Fibroblast of lung (primary cell): ENCODE data around the gene LIMCH1. TPM values are rescaled to one million over a fixed set of nuclear protein-coding genes. Genes with fewer than 3 reads are reported as not detected.

Source experiments
- DNase-seq, 2 donors: peaks; one replicate each; pipeline versions ENCODE4 v3.0.0 to v3.0.0-alpha.2; 2010; ENCODE audit warnings: low read depth in 2 of 2
- H2AFZ ChIP-seq: 2 replicates; pipeline ENCODE4 v1.5.1; 2012; ENCODE audit warnings: low read length, control low read depth, inconsistent platforms
- H3K27ac ChIP-seq: 2 replicates; pipeline ENCODE4 v1.5.1; 2011; ENCODE audit warnings: low read length, control low read depth; ENCODE audit not compliant: insufficient read depth
- H3K27me3 ChIP-seq: 2 replicates; pipeline ENCODE4 v1.5.1; 2011; ENCODE audit warnings: mild to moderate bottlenecking, low read length; ENCODE audit not compliant: control insufficient read depth, insufficient read depth
- H3K36me3 ChIP-seq: 2 replicates; pipeline ENCODE4 v1.5.1; 2011; ENCODE audit warnings: low read length; ENCODE audit not compliant: control insufficient read depth, insufficient read depth
- H3K4me1 ChIP-seq: 2 replicates; pipeline ENCODE4 v1.5.1; 2011; ENCODE audit warnings: low read length; ENCODE audit not compliant: control insufficient read depth, insufficient read depth; ENCODE audit errors: extremely low read depth
- H3K4me2 ChIP-seq: 2 replicates; pipeline ENCODE4 v1.5.1; 2011; ENCODE audit warnings: low read length, control low read depth; ENCODE audit not compliant: insufficient read depth; ENCODE audit errors: extremely low read depth
- H3K4me3 ChIP-seq, 4 experiments: fragments of 200-600 bp in 1 of 4; sonication (generic) in 1 of 4; replicated peaks in 1 of 4; 2 replicates each; pipeline ENCODE4 v1.5.1; 2011 to 2016; ENCODE audit warnings: low read length in 4 of 4, low read depth in 3 of 4, mild to moderate bottlenecking in 3 of 4, control low read depth in 2 of 4, inconsistent platforms in 1 of 4, mixed read lengths in 1 of 4; ENCODE audit not compliant: insufficient read depth in 1 of 4; ENCODE audit errors: control extremely low read depth in 1 of 4
- H3K79me2 ChIP-seq: 2 replicates; pipeline ENCODE4 v1.5.1; 2012; ENCODE audit warnings: mild to moderate bottlenecking, low read length, inconsistent platforms; ENCODE audit not compliant: control insufficient read depth, insufficient read depth
- H3K9ac ChIP-seq: 2 replicates; pipeline ENCODE4 v1.5.1; 2011; ENCODE audit warnings: mild to moderate bottlenecking, low read length, control low read depth; ENCODE audit not compliant: insufficient read depth
- H3K9me3 ChIP-seq: 2 replicates; pipeline ENCODE4 v1.5.1; 2012; ENCODE audit warnings: low read depth, low read length; ENCODE audit not compliant: control insufficient read depth, insufficient read depth
- H4K20me1 ChIP-seq: 2 replicates; pipeline ENCODE4 v1.5.1; 2011; ENCODE audit warnings: low read length; ENCODE audit not compliant: control insufficient read depth, insufficient read depth; ENCODE audit errors: extremely low read depth
- EZH2 ChIP-seq: IDR thresholded peaks from 2 replicates; pipeline ENCODE4 v1.5.1; 2012; ENCODE audit warnings: low read length, control low read depth, mild to moderate bottlenecking; ENCODE audit errors: missing control alignments
- polyA plus RNA-seq, 2 donors: library from polyadenylated mRNA; depleted of rRNA in 1 of 2; stranded (reverse) in 1 of 2; unstranded in 1 of 2; fragments of >200 nt; gene quantifications; 2 replicates each; pipeline ENCODE4 v1.2.1, GENCODE V29; 2011 to 2012; ENCODE audit warnings: missing spikeins in 1 of 2
- total RNA-seq: library from RNA; depleted of rRNA; stranded (reverse); fragments of >200 nt; gene quantifications from 2 replicates; pipeline ENCODE4 v1.2.1, GENCODE V29; 2014
- TF ChIP-seq, protein P1 (sequence below), 2 donors: IDR thresholded peaks in 1 of 2; conservative IDR thresholded peaks in 1 of 2; 1 replicate in 1 of 2; 2 replicates in 1 of 2; pipeline ENCODE4 v1.5.1; 2011 to 2012; ENCODE audit warnings: low read length in 2 of 2, control low read depth in 1 of 2, inconsistent platforms in 1 of 2, low read depth in 1 of 2, mild to moderate bottlenecking in 1 of 2

LIMCH1 gene
- total and polyA plus RNA-seq, 2 donors (not counting 1 experiment from before 2014, with no cell fraction given), result 2.8 to 4.6 TPM

- no peak for TF ChIP-seq EZH2
- TF ChIP-seq, protein P1, sequence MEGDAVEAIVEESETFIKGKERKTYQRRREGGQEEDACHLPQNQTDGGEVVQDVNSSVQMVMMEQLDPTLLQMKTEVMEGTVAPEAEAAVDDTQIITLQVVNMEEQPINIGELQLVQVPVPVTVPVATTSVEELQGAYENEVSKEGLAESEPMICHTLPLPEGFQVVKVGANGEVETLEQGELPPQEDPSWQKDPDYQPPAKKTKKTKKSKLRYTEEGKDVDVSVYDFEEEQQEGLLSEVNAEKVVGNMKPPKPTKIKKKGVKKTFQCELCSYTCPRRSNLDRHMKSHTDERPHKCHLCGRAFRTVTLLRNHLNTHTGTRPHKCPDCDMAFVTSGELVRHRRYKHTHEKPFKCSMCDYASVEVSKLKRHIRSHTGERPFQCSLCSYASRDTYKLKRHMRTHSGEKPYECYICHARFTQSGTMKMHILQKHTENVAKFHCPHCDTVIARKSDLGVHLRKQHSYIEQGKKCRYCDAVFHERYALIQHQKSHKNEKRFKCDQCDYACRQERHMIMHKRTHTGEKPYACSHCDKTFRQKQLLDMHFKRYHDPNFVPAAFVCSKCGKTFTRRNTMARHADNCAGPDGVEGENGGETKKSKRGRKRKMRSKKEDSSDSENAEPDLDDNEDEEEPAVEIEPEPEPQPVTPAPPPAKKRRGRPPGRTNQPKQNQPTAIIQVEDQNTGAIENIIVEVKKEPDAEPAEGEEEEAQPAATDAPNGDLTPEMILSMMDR (conservative IDR thresholded peaks at IDR 0.05 in 1 of 2, IDR thresholded peaks at IDR 0.05 in 1 of 2; ENCODE audit: low read depth in 1 of 2, low read length in 2 of 2), result no peak
- no peaks in the 10 kb centered on the region for H3K79me2 ChIP-seq
- no peak for DNase-seq
- H2AFZ ChIP-seq, result no peak overlapping the region
- H3K4me1 ChIP-seq, result no peaks in the 10 kb centered on the region
- H3K27me3 ChIP-seq, result no peaks in the 10 kb centered on the region
- no peak overlapping the region for H3K4me3 ChIP-seq
- H3K9ac ChIP-seq, result no peak overlapping the region
- H4K20me1 ChIP-seq, result no peaks in the 10 kb centered on the region
- H3K4me2 ChIP-seq, result no peak overlapping the region
- no peaks in the 10 kb centered on the region for H3K9me3 ChIP-seq
- no peak overlapping the region for H3K27ac ChIP-seq
- H3K36me3 ChIP-seq, result no peaks in the 10 kb centered on the region
These were observed 130.1 kb downstream of the LIMCH1 start for GRCh38 chr4:41668024-41668423.

DNA sequence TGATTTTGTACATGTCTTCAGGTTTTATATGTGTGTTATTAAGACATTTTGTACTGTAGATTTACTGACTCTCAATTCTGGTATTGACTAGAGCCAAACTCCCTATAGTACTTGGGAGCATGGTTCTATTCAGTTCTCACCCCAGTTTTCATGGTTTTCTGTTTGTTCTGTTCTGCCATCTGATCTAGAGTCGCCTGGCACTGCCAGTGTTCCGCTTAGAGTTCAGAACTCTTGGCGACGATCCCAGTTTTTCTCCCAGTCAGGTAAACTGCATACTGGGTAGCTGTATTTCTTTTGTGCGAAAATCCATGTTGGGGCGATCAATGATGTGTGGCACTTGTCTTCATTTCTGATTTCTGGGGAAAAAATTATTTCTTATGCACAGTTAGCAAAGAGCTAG, 132.6 kb downstream of the LIMCH1 start:
- H3K79me2 ChIP-seq, result no peaks in the 10 kb centered on the region
- no peaks in the 10 kb centered on the region for H3K36me3 ChIP-seq
- no peaks in the 10 kb centered on the region for H4K20me1 ChIP-seq
- TF ChIP-seq, protein P1 (conservative IDR thresholded peaks at IDR 0.05 in 1 of 2, IDR thresholded peaks at IDR 0.05 in 1 of 2; ENCODE audit: low read depth in 1 of 2, low read length in 2 of 2), result no peak
- TF ChIP-seq EZH2, result no peak
- DNase-seq, result no peak
- no peak overlapping the region for H3K4me3 ChIP-seq
- no peak overlapping the region for H3K4me2 ChIP-seq
- H3K27ac ChIP-seq, result no peak overlapping the region
- H3K9ac ChIP-seq, result no peak overlapping the region
- no peak overlapping the region for H2AFZ ChIP-seq
- no peaks in the 10 kb centered on the region for H3K4me1 ChIP-seq
- H3K27me3 ChIP-seq, result no peaks in the 10 kb centered on the region
- H3K9me3 ChIP-seq, result no peaks in the 10 kb centered on the region

DNA sequence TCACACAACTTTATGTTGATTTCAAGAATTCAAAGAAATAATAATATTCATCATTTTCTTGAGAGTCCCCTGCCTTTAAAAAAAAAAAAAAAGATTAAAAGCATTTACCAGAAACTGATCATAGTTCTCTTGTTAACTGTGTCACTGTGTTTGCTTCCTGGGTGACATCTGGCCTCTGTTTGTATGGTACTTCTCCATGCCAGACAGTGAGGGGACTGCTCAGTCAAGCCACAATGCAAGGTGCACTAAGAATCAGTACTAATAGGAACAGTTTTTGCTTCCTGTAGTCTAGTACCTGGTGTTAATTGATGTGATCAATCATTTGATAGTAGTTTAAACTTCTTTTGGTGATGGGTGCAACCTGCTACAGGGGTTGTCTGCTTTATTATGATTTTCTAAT, 133.0 kb downstream of the LIMCH1 start:
- Histone ChIP-seq H3K36me3 (no peaks in the 10 kb centered on the region), H3K4me1 (no peaks in the 10 kb centered on the region), H3K27ac (no peak overlapping the region), H2AFZ (no peak overlapping the region), H4K20me1 (no peaks in the 10 kb centered on the region), H3K4me2 (no peak overlapping the region), H3K4me3 (no peak overlapping the region), H3K9me3 (no peaks in the 10 kb centered on the region), H3K27me3 (no peaks in the 10 kb centered on the region), H3K79me2 (no peaks in the 10 kb centered on the region), H3K9ac (no peak overlapping the region)
- DNase-seq, result no peak
- no peak for TF ChIP-seq EZH2
- TF ChIP-seq, protein P1 (conservative IDR thresholded peaks at IDR 0.05 in 1 of 2, IDR thresholded peaks at IDR 0.05 in 1 of 2; ENCODE audit: low read depth in 1 of 2, low read length in 2 of 2), result no peak
